HCT116 (cell line): ENCODE data around the gene MYBPC3.

Source experiments
- CEBPB ChIP-seq: IDR thresholded peaks from 2 replicates; pipeline ENCODE4 v1.6.1; 2012; ENCODE audit warnings: low read depth
- EGR1 ChIP-seq: IDR thresholded peaks from 2 replicates; pipeline ENCODE4 v1.6.1; 2012; ENCODE audit warnings: low read depth
- EZH2 ChIP-seq: fragments of 200-600 bp; sonication (generic); IDR thresholded peaks from 2 replicates; pipeline ENCODE4 v1.6.1; 2017; ENCODE audit warnings: antibody characterized with exemption, mixed run types
- POLR2A ChIP-seq: IDR thresholded peaks from 2 replicates; pipeline ENCODE4 v1.7.0; 2011; ENCODE audit warnings: borderline replicate concordance; ENCODE audit not compliant: insufficient read depth, insufficient read length; ENCODE audit errors: extremely low read depth
- POLR2AphosphoS5 ChIP-seq: IDR thresholded peaks from 2 replicates; pipeline ENCODE4 v1.6.1; 2011; ENCODE audit warnings: mild to moderate bottlenecking, low read depth, low read length, moderate library complexity
- SIN3A ChIP-seq: IDR thresholded peaks from 2 replicates; pipeline ENCODE4 v1.6.1; 2012; ENCODE audit warnings: low read depth
- SP1 ChIP-seq: IDR thresholded peaks from 2 replicates; pipeline ENCODE4 v1.6.1; 2012; ENCODE audit warnings: low read depth
- ZNF274 ChIP-seq: fragments of 200-500 bp; sonication (Bioruptor generic); IDR thresholded peaks from 2 replicates; pipeline ENCODE4 v1.6.1; 2014; ENCODE audit warnings: mild to moderate bottlenecking, low read depth, low read length, inconsistent platforms
- TF ChIP-seq, protein P1 (sequence below), 3 experiments: fragments of 200-600 bp in 1 of 3; sonication (generic) in 1 of 3; IDR thresholded peaks in 2 of 3; conservative IDR thresholded peaks in 1 of 3; 2 replicates each; pipeline ENCODE4 v1.5.1; 2012 to 2017; ENCODE audit warnings: low read depth in 2 of 3, low read length in 2 of 3, antibody characterized with exemption in 1 of 3, borderline replicate concordance in 1 of 3, control low read depth in 1 of 3, mild to moderate bottlenecking in 1 of 3, mixed read lengths in 1 of 3, mixed run types in 1 of 3, moderate library complexity in 1 of 3; ENCODE audit not compliant: insufficient read depth in 1 of 3
- TF ChIP-seq, protein P2 (sequence below): IDR thresholded peaks from 2 replicates; pipeline ENCODE4 v1.6.1; 2012
- TF ChIP-seq, protein P3 (sequence below): IDR thresholded peaks from 2 replicates; pipeline ENCODE4 v1.6.1; 2012; ENCODE audit warnings: low read depth
- TF ChIP-seq, protein P4 (sequence below): IDR thresholded peaks from 2 replicates; pipeline ENCODE4 v1.6.1; 2012
- TF ChIP-seq, protein P5 (sequence below): IDR thresholded peaks from 2 replicates; pipeline ENCODE4 v1.6.1; 2011; ENCODE audit warnings: mild to moderate bottlenecking, low read length, moderate library complexity; ENCODE audit not compliant: insufficient replicate concordance; ENCODE audit errors: extremely low read depth

DNA sequence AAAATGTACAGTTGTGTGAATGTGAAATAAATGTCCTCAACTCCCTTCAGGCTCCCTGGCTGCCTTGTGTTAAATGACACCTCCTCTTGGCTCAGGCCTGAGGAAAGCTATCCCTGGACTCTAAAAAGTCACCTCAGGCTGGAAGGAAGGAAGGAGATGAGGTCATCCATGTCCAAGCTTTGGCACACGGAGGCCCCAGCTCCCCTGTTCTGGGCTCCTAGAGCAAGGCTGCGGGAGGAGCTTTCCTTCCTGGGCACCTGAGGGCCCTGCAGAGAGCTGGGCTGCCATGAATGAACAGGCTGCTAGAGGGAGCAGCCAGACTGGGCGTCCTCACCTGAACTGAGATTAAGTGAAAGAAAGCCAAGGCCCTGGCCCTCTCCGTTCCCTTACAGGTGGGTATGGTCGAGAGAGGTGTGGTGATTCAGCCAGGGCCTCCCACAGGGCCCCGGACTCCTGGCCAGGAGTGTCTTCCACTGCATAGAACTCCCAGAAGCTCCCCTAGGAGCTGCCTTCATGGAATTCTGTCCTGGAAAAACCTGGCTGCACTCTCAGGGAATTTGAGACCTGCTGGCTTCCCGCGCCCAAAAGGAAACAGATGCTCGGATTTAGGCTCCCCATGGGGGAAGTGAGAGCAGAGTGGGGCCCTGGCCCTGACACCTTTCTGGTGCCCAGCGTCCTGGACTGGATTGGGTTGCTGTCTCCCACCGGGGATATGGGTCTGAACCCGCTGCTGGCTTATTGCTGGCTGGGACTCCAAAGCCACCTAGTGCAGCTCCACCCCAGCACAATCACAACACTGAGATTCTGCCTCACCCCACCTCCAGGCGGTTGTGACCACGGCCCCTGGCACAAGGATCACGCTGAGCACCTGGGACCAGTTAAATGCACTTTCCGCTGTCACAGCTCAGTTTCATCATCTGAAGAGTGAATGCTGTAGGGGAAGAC lies 22.2 kb downstream of the MYBPC3 start:
- TF ChIP-seq, protein P1, sequence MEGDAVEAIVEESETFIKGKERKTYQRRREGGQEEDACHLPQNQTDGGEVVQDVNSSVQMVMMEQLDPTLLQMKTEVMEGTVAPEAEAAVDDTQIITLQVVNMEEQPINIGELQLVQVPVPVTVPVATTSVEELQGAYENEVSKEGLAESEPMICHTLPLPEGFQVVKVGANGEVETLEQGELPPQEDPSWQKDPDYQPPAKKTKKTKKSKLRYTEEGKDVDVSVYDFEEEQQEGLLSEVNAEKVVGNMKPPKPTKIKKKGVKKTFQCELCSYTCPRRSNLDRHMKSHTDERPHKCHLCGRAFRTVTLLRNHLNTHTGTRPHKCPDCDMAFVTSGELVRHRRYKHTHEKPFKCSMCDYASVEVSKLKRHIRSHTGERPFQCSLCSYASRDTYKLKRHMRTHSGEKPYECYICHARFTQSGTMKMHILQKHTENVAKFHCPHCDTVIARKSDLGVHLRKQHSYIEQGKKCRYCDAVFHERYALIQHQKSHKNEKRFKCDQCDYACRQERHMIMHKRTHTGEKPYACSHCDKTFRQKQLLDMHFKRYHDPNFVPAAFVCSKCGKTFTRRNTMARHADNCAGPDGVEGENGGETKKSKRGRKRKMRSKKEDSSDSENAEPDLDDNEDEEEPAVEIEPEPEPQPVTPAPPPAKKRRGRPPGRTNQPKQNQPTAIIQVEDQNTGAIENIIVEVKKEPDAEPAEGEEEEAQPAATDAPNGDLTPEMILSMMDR (IDR thresholded peaks at IDR 0.05 in 2 of 3, conservative IDR thresholded peaks at IDR 0.05 in 1 of 3; ENCODE audit: borderline replicate concordance in 1 of 3, insufficient read depth in 1 of 3, low read depth in 2 of 3, low read length in 2 of 3): no peak
- TF ChIP-seq CEBPB (no peak), SIN3A (no peak), POLR2A (no peak), EZH2 (no peak), EGR1 (no peak), ZNF274 (no peak), SP1 (no peak), POLR2AphosphoS5 (no peak)
- TF ChIP-seq, protein P2, sequence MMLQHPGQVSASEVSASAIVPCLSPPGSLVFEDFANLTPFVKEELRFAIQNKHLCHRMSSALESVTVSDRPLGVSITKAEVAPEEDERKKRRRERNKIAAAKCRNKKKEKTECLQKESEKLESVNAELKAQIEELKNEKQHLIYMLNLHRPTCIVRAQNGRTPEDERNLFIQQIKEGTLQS: no peak
- TF ChIP-seq, protein P3, sequence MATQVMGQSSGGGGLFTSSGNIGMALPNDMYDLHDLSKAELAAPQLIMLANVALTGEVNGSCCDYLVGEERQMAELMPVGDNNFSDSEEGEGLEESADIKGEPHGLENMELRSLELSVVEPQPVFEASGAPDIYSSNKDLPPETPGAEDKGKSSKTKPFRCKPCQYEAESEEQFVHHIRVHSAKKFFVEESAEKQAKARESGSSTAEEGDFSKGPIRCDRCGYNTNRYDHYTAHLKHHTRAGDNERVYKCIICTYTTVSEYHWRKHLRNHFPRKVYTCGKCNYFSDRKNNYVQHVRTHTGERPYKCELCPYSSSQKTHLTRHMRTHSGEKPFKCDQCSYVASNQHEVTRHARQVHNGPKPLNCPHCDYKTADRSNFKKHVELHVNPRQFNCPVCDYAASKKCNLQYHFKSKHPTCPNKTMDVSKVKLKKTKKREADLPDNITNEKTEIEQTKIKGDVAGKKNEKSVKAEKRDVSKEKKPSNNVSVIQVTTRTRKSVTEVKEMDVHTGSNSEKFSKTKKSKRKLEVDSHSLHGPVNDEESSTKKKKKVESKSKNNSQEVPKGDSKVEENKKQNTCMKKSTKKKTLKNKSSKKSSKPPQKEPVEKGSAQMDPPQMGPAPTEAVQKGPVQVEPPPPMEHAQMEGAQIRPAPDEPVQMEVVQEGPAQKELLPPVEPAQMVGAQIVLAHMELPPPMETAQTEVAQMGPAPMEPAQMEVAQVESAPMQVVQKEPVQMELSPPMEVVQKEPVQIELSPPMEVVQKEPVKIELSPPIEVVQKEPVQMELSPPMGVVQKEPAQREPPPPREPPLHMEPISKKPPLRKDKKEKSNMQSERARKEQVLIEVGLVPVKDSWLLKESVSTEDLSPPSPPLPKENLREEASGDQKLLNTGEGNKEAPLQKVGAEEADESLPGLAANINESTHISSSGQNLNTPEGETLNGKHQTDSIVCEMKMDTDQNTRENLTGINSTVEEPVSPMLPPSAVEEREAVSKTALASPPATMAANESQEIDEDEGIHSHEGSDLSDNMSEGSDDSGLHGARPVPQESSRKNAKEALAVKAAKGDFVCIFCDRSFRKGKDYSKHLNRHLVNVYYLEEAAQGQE: no peak
- TF ChIP-seq, protein P4, sequence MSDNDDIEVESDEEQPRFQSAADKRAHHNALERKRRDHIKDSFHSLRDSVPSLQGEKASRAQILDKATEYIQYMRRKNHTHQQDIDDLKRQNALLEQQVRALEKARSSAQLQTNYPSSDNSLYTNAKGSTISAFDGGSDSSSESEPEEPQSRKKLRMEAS: no peak
- TF ChIP-seq, protein P5, sequence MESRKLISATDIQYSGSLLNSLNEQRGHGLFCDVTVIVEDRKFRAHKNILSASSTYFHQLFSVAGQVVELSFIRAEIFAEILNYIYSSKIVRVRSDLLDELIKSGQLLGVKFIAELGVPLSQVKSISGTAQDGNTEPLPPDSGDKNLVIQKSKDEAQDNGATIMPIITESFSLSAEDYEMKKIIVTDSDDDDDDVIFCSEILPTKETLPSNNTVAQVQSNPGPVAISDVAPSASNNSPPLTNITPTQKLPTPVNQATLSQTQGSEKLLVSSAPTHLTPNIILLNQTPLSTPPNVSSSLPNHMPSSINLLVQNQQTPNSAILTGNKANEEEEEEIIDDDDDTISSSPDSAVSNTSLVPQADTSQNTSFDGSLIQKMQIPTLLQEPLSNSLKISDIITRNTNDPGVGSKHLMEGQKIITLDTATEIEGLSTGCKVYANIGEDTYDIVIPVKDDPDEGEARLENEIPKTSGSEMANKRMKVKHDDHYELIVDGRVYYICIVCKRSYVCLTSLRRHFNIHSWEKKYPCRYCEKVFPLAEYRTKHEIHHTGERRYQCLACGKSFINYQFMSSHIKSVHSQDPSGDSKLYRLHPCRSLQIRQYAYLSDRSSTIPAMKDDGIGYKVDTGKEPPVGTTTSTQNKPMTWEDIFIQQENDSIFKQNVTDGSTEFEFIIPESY: no peak
